GM23338 (cell line): Measurements from ENCODE around the gene ARPC2. TPM values are rescaled to one million over a fixed set of nuclear protein-coding genes. Genes with fewer than 3 reads are reported as not detected.

Experiments
- ATAC-seq: fragments of 200-7000 bp; cut with Tn5 transposase; 3 replicates; pipeline ENCODE4 v1.9.1; 2020
- DNase-seq: peaks from one replicate; pipeline ENCODE4 v3.0.0-alpha.2; 2015; ENCODE audit warnings: low spot score
- H2AFZ ChIP-seq: fragments of 200-600 bp; sonication (generic); 2 replicates; pipeline ENCODE4 v1.8.0; 2016; ENCODE audit warnings: antibody characterized with exemption, mild to moderate bottlenecking, moderate library complexity
- H3F3A ChIP-seq: fragments of 200-600 bp; sonication (generic); replicated peaks from 2 replicates; pipeline ENCODE4 v1.8.0; 2017; ENCODE audit warnings: antibody characterized with exemption, mixed run types, low read depth
- H3K27ac ChIP-seq: fragments of 200-600 bp; sonication (generic); 2 replicates; pipeline ENCODE4 v1.6.1; 2016; ENCODE audit warnings: low read depth
- H3K27me3 ChIP-seq: fragments of 200-600 bp; sonication (generic); 2 replicates; pipeline ENCODE4 v1.8.0; 2016; ENCODE audit warnings: mild to moderate bottlenecking, mixed run types, moderate library complexity; ENCODE audit not compliant: insufficient read depth
- H3K36me3 ChIP-seq: fragments of 200-600 bp; sonication (generic); 2 replicates; pipeline ENCODE4 v1.8.0; 2016; ENCODE audit warnings: mild to moderate bottlenecking; ENCODE audit not compliant: insufficient read depth
- H3K4me1 ChIP-seq: fragments of 200-600 bp; sonication (generic); 2 replicates; pipeline ENCODE4 v1.8.0; 2016; ENCODE audit warnings: mild to moderate bottlenecking, moderate library complexity; ENCODE audit not compliant: insufficient read depth
- H3K4me2 ChIP-seq: fragments of 200-600 bp; sonication (generic); 2 replicates; pipeline ENCODE4 v1.7.1; 2017; ENCODE audit warnings: mixed run types
- H3K4me3 ChIP-seq: fragments of 200-600 bp; sonication (generic); 2 replicates; pipeline ENCODE4 v1.6.1; 2016; ENCODE audit warnings: mixed run types
- H3K79me2 ChIP-seq: fragments of 200-600 bp; sonication (generic); replicated peaks from 2 replicates; pipeline ENCODE4 v1.8.0; 2017; ENCODE audit warnings: mild to moderate bottlenecking; ENCODE audit not compliant: insufficient read depth
- H3K9me2 ChIP-seq: fragments of 200-600 bp; sonication (generic); 2 replicates; pipeline ENCODE4 v1.8.0; 2017; ENCODE audit not compliant: insufficient read depth
- H4K20me1 ChIP-seq: fragments of 200-600 bp; sonication (generic); replicated peaks from 2 replicates; pipeline ENCODE4 v1.8.0; 2017; ENCODE audit warnings: mild to moderate bottlenecking; ENCODE audit not compliant: insufficient read depth
- H3K27ac Mint-ChIP-seq: 2 replicates; pipeline ENCODE4 v1.8.0; 2020; ENCODE audit warnings: inconsistent platforms, mild to moderate bottlenecking, moderate library complexity, mixed read lengths
- H3K27me3 Mint-ChIP-seq: 3 replicates; pipeline ENCODE4 v1.8.0; 2022; ENCODE audit warnings: low read depth, mild to moderate bottlenecking, moderate library complexity, mixed read lengths, inconsistent platforms; ENCODE audit not compliant: insufficient read depth, poor library complexity
- H3K36me3 Mint-ChIP-seq: 3 replicates; pipeline ENCODE4 v1.8.0; 2021; ENCODE audit warnings: low read depth, mild to moderate bottlenecking, inconsistent platforms, moderate library complexity, mixed read lengths
- H3K4me1 Mint-ChIP-seq: 3 replicates; pipeline ENCODE4 v1.8.0; 2020; ENCODE audit warnings: mild to moderate bottlenecking, inconsistent platforms, mixed read lengths
- H3K4me3 Mint-ChIP-seq: 3 replicates; pipeline ENCODE4 v1.8.0; 2021; ENCODE audit warnings: moderate library complexity, mild to moderate bottlenecking, inconsistent platforms, mixed read lengths
- H3K9me3 Mint-ChIP-seq: 3 replicates; pipeline ENCODE4 v1.8.0; 2020; ENCODE audit warnings: moderate library complexity, mild to moderate bottlenecking, inconsistent platforms, mixed read lengths
- EZH2 ChIP-seq: fragments of 200-600 bp; sonication (generic); IDR thresholded peaks from one replicate; pipeline ENCODE4 v1.8.0; 2017; ENCODE audit warnings: antibody characterized with exemption, mild to moderate bottlenecking, low read depth; ENCODE audit not compliant: unreplicated experiment
- STAT1 ChIP-seq: IDR thresholded peaks from one replicate; pipeline ENCODE4 v1.6.1; 2016; ENCODE audit warnings: antibody characterized with exemption; ENCODE audit not compliant: unreplicated experiment
- polyA plus RNA-seq: library from polyadenylated mRNA; unstranded; fragments of >200 nt; fragmentation: Nextera tagmentation; extraction: Ambion mirVana; gene quantifications from 2 replicates; pipeline ENCODE4 v1.2.1, GENCODE V29; 2016
- total RNA-seq: library from RNA; depleted of rRNA; stranded (reverse); fragments of >200 nt; shearing (Covaris generic); gene quantifications from 2 replicates; pipeline ENCODE4 v1.2.3, GENCODE V29; 2014
- TF ChIP-seq, protein P1 (sequence below): fragments of 250-450 bp; sonication (Bioruptor Pico); IDR thresholded peaks from 2 replicates; pipeline ENCODE4 v1.5.0; 2020; ENCODE audit warnings: mild to moderate bottlenecking, moderate library complexity
- TF ChIP-seq, protein P2 (sequence below), 2 experiments: fragments of 200-600 bp in 1 of 2; sonication (generic) in 1 of 2; conservative IDR thresholded peaks; 2 replicates each; pipeline versions ENCODE4 v1.5.1 to v1.6.1; 2016 to 2017; ENCODE audit warnings: antibody characterized with exemption in 2 of 2, low read depth in 2 of 2, mild to moderate bottlenecking in 2 of 2, moderate library complexity in 1 of 2

Gene ARPC2
- total and polyA plus RNA-seq, 2 experiments from 2014 or later = 217 to 271 TPM

- H3K36me3 ChIP-seq = no peaks in the 10 kb centered on the region
- Mint-ChIP-seq H3K27me3 (peaks cover 16% of the 10 kb centered on the region), H3K27ac (no peak overlapping the region), H3K9me3 (no peaks in the 10 kb centered on the region; the same call in 2 of the 3 replicates), H3K4me1 (peaks cover 34% of the 10 kb centered on the region), H3K36me3 (no peaks in the 10 kb centered on the region), H3K4me3 (no peak overlapping the region)
- no peaks in the 10 kb centered on the region for H3F3A ChIP-seq
- H3K27me3 ChIP-seq = peaks cover 4% of the 10 kb centered on the region; the same call in 1 of the 2 replicates
- no peak for DNase-seq
- ATAC-seq = no peak
- no peak overlapping the region for H3K4me3 ChIP-seq
- H3K4me2 ChIP-seq = no peak overlapping the region
- no peak overlapping the region for H3K27ac ChIP-seq
- TF ChIP-seq, protein P1, sequence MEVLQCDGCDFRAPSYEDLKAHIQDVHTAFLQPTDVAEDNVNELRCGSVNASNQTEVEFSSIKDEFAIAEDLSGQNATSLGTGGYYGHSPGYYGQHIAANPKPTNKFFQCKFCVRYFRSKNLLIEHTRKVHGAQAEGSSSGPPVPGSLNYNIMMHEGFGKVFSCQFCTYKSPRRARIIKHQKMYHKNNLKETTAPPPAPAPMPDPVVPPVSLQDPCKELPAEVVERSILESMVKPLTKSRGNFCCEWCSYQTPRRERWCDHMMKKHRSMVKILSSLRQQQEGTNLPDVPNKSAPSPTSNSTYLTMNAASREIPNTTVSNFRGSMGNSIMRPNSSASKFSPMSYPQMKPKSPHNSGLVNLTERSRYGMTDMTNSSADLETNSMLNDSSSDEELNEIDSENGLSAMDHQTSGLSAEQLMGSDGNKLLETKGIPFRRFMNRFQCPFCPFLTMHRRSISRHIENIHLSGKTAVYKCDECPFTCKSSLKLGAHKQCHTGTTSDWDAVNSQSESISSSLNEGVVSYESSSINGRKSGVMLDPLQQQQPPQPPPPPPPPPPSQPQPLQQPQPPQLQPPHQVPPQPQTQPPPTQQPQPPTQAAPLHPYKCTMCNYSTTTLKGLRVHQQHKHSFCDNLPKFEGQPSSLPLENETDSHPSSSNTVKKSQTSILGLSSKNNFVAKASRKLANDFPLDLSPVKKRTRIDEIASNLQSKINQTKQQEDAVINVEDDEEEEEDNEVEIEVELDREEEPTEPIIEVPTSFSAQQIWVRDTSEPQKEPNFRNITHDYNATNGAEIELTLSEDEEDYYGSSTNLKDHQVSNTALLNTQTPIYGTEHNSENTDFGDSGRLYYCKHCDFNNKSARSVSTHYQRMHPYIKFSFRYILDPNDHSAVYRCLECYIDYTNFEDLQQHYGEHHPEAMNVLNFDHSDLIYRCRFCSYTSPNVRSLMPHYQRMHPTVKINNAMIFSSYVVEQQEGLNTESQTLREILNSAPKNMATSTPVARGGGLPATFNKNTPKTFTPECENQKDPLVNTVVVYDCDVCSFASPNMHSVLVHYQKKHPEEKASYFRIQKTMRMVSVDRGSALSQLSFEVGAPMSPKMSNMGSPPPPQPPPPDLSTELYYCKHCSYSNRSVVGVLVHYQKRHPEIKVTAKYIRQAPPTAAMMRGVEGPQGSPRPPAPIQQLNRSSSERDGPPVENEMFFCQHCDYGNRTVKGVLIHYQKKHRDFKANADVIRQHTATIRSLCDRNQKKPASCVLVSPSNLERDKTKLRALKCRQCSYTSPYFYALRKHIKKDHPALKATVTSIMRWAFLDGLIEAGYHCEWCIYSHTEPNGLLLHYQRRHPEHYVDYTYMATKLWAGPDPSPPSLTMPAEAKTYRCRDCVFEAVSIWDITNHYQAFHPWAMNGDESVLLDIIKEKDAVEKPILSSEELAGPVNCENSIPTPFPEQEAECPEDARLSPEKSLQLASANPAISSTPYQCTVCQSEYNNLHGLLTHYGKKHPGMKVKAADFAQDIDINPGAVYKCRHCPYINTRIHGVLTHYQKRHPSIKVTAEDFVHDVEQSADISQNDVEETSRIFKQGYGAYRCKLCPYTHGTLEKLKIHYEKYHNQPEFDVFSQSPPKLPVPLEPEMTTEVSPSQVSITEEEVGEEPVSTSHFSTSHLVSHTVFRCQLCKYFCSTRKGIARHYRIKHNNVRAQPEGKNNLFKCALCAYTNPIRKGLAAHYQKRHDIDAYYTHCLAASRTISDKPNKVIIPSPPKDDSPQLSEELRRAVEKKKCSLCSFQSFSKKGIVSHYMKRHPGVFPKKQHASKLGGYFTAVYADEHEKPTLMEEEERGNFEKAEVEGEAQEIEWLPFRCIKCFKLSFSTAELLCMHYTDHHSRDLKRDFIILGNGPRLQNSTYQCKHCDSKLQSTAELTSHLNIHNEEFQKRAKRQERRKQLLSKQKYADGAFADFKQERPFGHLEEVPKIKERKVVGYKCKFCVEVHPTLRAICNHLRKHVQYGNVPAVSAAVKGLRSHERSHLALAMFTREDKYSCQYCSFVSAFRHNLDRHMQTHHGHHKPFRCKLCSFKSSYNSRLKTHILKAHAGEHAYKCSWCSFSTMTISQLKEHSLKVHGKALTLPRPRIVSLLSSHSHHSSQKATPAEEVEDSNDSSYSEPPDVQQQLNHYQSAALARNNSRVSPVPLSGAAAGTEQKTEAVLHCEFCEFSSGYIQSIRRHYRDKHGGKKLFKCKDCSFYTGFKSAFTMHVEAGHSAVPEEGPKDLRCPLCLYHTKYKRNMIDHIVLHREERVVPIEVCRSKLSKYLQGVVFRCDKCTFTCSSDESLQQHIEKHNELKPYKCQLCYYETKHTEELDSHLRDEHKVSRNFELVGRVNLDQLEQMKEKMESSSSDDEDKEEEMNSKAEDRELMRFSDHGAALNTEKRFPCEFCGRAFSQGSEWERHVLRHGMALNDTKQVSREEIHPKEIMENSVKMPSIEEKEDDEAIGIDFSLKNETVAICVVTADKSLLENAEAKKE (CRISPR knock-in tag) = no peak
- TF ChIP-seq, protein P2, sequence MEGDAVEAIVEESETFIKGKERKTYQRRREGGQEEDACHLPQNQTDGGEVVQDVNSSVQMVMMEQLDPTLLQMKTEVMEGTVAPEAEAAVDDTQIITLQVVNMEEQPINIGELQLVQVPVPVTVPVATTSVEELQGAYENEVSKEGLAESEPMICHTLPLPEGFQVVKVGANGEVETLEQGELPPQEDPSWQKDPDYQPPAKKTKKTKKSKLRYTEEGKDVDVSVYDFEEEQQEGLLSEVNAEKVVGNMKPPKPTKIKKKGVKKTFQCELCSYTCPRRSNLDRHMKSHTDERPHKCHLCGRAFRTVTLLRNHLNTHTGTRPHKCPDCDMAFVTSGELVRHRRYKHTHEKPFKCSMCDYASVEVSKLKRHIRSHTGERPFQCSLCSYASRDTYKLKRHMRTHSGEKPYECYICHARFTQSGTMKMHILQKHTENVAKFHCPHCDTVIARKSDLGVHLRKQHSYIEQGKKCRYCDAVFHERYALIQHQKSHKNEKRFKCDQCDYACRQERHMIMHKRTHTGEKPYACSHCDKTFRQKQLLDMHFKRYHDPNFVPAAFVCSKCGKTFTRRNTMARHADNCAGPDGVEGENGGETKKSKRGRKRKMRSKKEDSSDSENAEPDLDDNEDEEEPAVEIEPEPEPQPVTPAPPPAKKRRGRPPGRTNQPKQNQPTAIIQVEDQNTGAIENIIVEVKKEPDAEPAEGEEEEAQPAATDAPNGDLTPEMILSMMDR (conservative IDR thresholded peaks at IDR 0.05; ENCODE audit: low read depth in 2 of 2) = no peak
- no peak for TF ChIP-seq EZH2
- no peak for TF ChIP-seq STAT1
- H4K20me1 ChIP-seq = no peaks in the 10 kb centered on the region
- no peaks in the 10 kb centered on the region for H3K79me2 ChIP-seq
- peaks cover 22% of the 10 kb centered on the region for H3K4me1 ChIP-seq
- H2AFZ ChIP-seq = no peak overlapping the region
- no peaks in the 10 kb centered on the region for H3K9me2 ChIP-seq
Observed at GRCh38 chr2:218296200-218296599, 79.2 kb downstream of the ARPC2 start.
